ENCODE results near the gene TREML4. TPM values are rescaled to one million over a fixed set of nuclear protein-coding genes. Genes with fewer than 3 reads are reported as not detected.
"Not testable (repeated sequence)": the region's sequence is repeated elsewhere in the genome, so short reads cannot be mapped to it uniquely, and the experiment has no call there.

Gene TREML4
- polyA plus RNA-seq, 1 experiment = not detected

DNA sequence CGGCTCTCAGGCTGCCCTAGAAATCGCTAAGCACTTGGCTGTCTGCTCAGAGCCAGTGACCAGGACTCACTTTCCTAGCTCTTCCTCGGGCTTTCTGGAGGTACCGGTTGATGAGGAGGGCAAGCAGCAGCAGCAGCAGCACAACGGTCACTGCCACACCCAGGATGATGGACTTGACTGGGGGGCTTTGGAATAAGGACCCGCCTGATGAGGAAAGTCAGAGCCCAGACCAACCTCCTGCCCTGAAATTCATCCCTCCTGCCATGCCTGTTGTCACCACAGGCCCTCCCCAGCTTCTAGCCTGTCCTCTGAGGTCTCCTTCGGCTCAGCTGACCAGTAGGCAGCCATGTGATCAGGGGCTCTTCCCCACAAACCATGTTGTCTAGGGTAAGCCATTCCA, 43.4 kb upstream of the TREML4 start:
- H3K9me3 ChIP-seq (ENCODE audit: control insufficient read depth, insufficient read depth, low read length) = no peaks in the 10 kb centered on the region; the same call in 1 of the 2 replicates
- ChIA-PET CTCF (interaction anchor here (5.4 kb wide), 1 partner anchor 93 kb away, joined by 83 read pairs; no protein-coding TSS in a partner anchor), POLR2A (no interaction called here)
- H3K27me3 ChIP-seq (ENCODE audit: control insufficient read depth, insufficient read depth, low read length) = peaks cover 4% of the 10 kb centered on the region
- no peak overlapping the region for H3K4me3 ChIP-seq (ENCODE audit: low read depth, low read length)
- no peak overlapping the region for H3K27ac ChIP-seq (ENCODE audit: low read depth, low read length)
- DNase-seq (ENCODE audit: low read depth, low spot score) = no peak
- TF ChIP-seq, protein P1, sequence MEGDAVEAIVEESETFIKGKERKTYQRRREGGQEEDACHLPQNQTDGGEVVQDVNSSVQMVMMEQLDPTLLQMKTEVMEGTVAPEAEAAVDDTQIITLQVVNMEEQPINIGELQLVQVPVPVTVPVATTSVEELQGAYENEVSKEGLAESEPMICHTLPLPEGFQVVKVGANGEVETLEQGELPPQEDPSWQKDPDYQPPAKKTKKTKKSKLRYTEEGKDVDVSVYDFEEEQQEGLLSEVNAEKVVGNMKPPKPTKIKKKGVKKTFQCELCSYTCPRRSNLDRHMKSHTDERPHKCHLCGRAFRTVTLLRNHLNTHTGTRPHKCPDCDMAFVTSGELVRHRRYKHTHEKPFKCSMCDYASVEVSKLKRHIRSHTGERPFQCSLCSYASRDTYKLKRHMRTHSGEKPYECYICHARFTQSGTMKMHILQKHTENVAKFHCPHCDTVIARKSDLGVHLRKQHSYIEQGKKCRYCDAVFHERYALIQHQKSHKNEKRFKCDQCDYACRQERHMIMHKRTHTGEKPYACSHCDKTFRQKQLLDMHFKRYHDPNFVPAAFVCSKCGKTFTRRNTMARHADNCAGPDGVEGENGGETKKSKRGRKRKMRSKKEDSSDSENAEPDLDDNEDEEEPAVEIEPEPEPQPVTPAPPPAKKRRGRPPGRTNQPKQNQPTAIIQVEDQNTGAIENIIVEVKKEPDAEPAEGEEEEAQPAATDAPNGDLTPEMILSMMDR (IDR thresholded peaks at IDR 0.05; ENCODE audit: low read depth, low read length) = no peak

DNA sequence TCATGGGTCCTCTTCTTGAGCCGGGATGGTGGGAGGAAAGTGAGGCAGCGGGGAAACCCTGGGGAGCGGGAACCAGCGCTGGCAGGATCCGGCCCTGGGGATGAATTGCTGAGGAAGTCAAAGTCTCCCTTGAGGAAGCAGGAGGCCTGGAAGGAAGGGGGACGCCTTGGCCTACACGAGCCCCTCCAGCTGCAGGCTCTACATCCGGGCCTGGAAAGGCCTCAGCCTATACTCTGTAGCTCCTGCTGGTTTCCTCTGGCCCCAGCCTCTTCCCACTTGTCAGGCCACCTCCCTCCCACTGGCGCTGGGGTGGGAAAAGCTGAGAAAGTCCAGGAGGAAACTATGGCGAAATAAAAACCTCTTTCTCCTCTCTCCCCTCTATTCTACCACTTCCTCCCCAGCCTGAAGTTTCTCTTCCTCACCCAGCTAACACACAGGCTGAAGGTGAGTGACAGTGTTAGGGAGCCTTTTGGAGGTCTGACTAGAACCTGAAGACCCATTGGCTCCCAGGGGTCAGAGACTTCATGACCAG, 42.1 kb upstream of the TREML4 start:
- POLR2A ChIA-PET = interaction anchor here (0.6 kb wide), 1 partner anchor 91 kb away, joined by 6 read pairs; no protein-coding TSS in a partner anchor
- Histone ChIP-seq H3K4me3 (ENCODE audit: low read depth, low read length) (no peak overlapping the region), H3K27ac (ENCODE audit: low read depth, low read length) (no peak overlapping the region), H3K27me3 (ENCODE audit: control insufficient read depth, insufficient read depth, low read length) (peaks cover 4% of the 10 kb centered on the region), H3K9me3 (ENCODE audit: control insufficient read depth, insufficient read depth, low read length) (no peaks in the 10 kb centered on the region; the same call in 1 of the 2 replicates)
- DNase-seq (ENCODE audit: low read depth, low spot score) = no peak
- TF ChIP-seq, protein P1 (IDR thresholded peaks at IDR 0.05; ENCODE audit: low read depth, low read length) = no peak
- CTCF ChIA-PET = interaction anchor here (1.6 kb wide), 1 partner anchor 94 kb away, joined by 5 read pairs; no protein-coding TSS in a partner anchor

DNA sequence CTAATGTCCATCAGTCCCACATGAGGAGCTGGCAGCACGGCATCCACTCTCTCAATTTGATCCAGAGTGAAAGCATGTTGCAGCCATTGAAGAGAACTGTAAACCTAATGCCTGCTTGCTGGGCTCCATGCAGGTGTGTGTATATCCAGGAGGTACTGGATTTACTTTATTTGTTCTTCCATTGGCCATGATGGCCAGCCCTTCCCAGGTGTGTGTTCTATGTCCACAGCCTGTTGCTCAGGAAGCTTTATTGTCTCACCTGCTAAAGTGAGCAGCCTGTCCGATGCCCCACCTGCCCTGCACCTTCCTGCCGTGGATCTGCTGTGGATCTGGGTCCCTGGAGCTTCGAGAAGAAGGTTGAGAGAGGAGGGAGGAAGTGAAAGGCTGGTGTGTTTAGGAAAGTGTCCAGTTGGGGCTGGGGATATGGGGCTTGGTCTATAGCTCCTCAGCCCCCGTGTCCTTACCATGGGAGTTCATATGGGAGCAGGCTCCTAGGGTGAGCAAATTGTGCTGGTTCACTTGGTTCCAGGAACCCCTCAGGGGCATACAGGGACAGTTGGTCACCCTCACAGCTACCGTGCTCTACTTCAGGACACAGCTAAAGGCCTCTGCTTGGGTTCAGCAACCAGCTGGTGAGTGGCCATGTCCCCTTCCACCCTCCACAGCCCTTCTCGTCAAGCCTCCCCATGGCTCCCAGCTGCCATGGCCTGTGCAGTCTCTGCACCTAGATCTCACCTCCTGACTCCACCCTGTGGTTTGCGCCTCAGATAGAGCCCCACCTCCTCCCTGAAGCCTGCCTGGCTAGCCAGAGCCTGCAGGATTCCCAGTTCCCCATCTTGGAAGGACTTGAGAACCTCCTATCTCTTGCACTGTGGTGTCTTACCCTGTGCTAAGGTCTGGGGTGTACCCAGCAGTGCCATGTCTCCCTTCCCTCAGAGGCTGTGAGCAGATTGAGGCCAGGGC, 39.9 kb upstream of the TREML4 start:
- ChIA-PET CTCF (interaction anchor here (0.6 kb wide), 1 partner anchor 258 kb away, joined by 3 read pairs; no protein-coding TSS in a partner anchor), POLR2A (no interaction called here)
- no peak for DNase-seq (ENCODE audit: low read depth, low spot score)
- peaks cover 4% of the 10 kb centered on the region for H3K27me3 ChIP-seq (ENCODE audit: control insufficient read depth, insufficient read depth, low read length)
- no peaks in the 10 kb centered on the region; the same call in 1 of the 2 replicates for H3K9me3 ChIP-seq (ENCODE audit: control insufficient read depth, insufficient read depth, low read length)
- H3K4me3 ChIP-seq (ENCODE audit: low read depth, low read length) = no peak overlapping the region
- TF ChIP-seq, protein P1 (IDR thresholded peaks at IDR 0.05; ENCODE audit: low read depth, low read length) = no peak
- H3K27ac ChIP-seq (ENCODE audit: low read depth, low read length) = no peak overlapping the region

DNA sequence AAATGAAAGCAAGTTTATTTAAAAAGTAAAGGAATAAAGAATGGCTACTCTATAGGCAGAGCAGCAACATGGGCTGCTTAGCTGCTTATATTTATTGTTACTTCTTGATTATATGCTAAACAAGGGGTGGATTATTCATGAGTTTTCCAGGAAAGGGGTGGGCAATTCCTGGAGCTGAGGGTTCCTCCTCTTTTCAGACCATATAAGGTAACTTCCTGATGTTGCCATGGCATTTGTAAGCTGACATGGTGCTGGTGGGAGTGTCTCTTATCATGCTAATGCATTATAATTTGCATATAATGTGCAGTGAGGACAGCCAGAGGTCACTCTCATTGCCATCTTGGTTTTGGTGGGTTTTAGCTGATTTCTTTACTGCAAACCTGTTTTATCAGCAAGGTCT, 39.1 kb upstream of the TREML4 start:
- H3K27ac ChIP-seq (ENCODE audit: low read depth, low read length); H3K9me3 ChIP-seq (ENCODE audit: control insufficient read depth, insufficient read depth, low read length); H3K27me3 ChIP-seq (ENCODE audit: control insufficient read depth, insufficient read depth, low read length); CTCF ChIA-PET; DNase-seq (ENCODE audit: low read depth, low spot score); H3K4me3 ChIP-seq (ENCODE audit: low read depth, low read length): not testable (repeated sequence)
- POLR2A ChIA-PET = interaction anchor here (0.6 kb wide), 1 partner anchor 433 kb away, joined by 3 read pairs; no protein-coding TSS in a partner anchor

DNA sequence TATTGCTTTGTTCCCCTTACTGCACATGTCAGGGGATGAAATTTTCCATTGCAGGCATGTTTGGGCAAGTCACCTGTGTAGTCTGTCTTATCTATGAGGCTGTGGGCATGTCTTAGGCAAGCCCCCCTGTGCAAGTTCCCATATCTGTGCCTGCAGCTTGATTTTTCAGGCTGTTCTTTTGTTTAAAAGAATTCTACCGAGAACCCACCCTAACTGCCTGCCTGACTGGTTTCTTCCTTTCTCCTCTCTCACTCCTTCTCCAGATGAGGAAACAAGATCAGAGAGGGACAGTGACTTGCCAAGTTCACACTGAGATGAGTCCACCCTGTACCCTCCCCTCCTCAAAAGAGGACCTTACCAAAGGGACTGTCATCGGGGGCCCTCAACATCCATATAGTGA, 38.2 kb upstream of the TREML4 start:
- CTCF ChIA-PET = no interaction called here
- TF ChIP-seq, protein P1 (IDR thresholded peaks at IDR 0.05; ENCODE audit: low read depth, low read length) = no peak
- DNase-seq (ENCODE audit: low read depth, low spot score) = no peak

More for the DNA sequence above, 38.2 kb upstream of the TREML4 start:
- Histone ChIP-seq H3K9me3 (ENCODE audit: control insufficient read depth, insufficient read depth, low read length) (no peaks in the 10 kb centered on the region; the same call in 1 of the 2 replicates), H3K27me3 (ENCODE audit: control insufficient read depth, insufficient read depth, low read length) (no peaks in the 10 kb centered on the region), H3K4me3 (ENCODE audit: low read depth, low read length) (no peak overlapping the region), H3K27ac (ENCODE audit: low read depth, low read length) (no peak overlapping the region)
- POLR2A ChIA-PET = no interaction called here
